CD4-positive, alpha-beta T cell (primary cell): ENCODE measurements around the gene DZIP3. TPM values are rescaled to one million over a fixed set of nuclear protein-coding genes. Genes with fewer than 3 reads are reported as not detected.

Experiments used
- ATAC-seq: fragments of 200-7000 bp; cut with Tn5 transposase; one replicate; pipeline ENCODE4 v1.10.0; 2022; ENCODE audit warnings: mild to moderate bottlenecking; ENCODE audit not compliant: poor library complexity
- CTCF ChIA-PET: fragments of 350-600 bp; sonication (Branson Sonifier 250); formaldehyde crosslinking; loops from one replicate; lab custom pipeline; 2021; ENCODE audit warnings: antibody characterized with exemption, inconsistent platforms; lab: Charles Lee
- POLR2A ChIA-PET: fragments of 350-600 bp; sonication (Branson Sonifier 250); formaldehyde crosslinking; loops from one replicate; lab custom pipeline; 2021; ENCODE audit warnings: antibody characterized with exemption, inconsistent platforms; lab: Charles Lee
- DNase-seq, 14 experiments: peaks; one replicate each; pipeline ENCODE4 v3.0.0-alpha.2; 2013 to 2020; ENCODE audit warnings: mixed read lengths in 2 of 14
- H3K27ac ChIP-seq, 2 donors: one replicate each; pipeline versions ENCODE4 v1.5.1 to v1.7.0; 2013; ENCODE audit warnings: low read length in 2 of 2, low read depth in 1 of 2, mild to moderate bottlenecking in 1 of 2
- H3K27me3 ChIP-seq, 2 experiments: 1 replicate in 1 of 2; 2 replicates in 1 of 2; pipeline versions ENCODE4 v1.6.1 to v1.7.0; 2013; ENCODE audit warnings: low read length in 2 of 2, control low read depth in 1 of 2, mild to moderate bottlenecking in 1 of 2, moderate library complexity in 1 of 2; ENCODE audit not compliant: insufficient read depth in 2 of 2, control insufficient read depth in 1 of 2
- H3K36me3 ChIP-seq: one replicate; pipeline ENCODE4 v1.6.1; 2013; ENCODE audit warnings: low read length, control low read depth; ENCODE audit not compliant: insufficient read depth
- H3K4me1 ChIP-seq: one replicate; pipeline ENCODE4 v1.6.1; 2013; ENCODE audit warnings: low read length, control low read depth; ENCODE audit not compliant: insufficient read depth
- H3K4me3 ChIP-seq: one replicate; pipeline ENCODE4 v1.5.1; 2013; ENCODE audit warnings: mild to moderate bottlenecking, low read length, moderate library complexity
- H3K9me3 ChIP-seq, 2 experiments: 1 replicate in 1 of 2; 2 replicates in 1 of 2; pipeline versions ENCODE4 v1.6.1 to v1.7.0; 2013; ENCODE audit warnings: low read length in 2 of 2, mild to moderate bottlenecking in 2 of 2, control low read depth in 1 of 2, moderate library complexity in 1 of 2; ENCODE audit not compliant: control insufficient read depth in 1 of 2, insufficient read depth in 1 of 2
- H3K27ac Mint-ChIP-seq: one replicate; pipeline ENCODE4 v1.8.0; 2020; ENCODE audit warnings: mixed read lengths
- H3K27me3 Mint-ChIP-seq: one replicate; pipeline ENCODE4 v1.8.0; 2021; ENCODE audit warnings: mixed read lengths
- H3K36me3 Mint-ChIP-seq: one replicate; pipeline ENCODE4 v1.8.0; 2021; ENCODE audit warnings: low read depth, mixed read lengths
- H3K4me1 Mint-ChIP-seq: one replicate; pipeline ENCODE4 v1.8.0; 2021; ENCODE audit warnings: low read depth, mixed read lengths
- H3K4me3 Mint-ChIP-seq: one replicate; pipeline ENCODE4 v1.8.0; 2020; ENCODE audit warnings: mild to moderate bottlenecking, mixed read lengths
- H3K9me3 Mint-ChIP-seq: one replicate; pipeline ENCODE4 v1.8.0; 2020; ENCODE audit warnings: mixed read lengths
- CTCF ChIP-seq: fragments of 200-600 bp; IDR thresholded peaks from one replicate; pipeline ENCODE4 v1.8.0; 2022; ENCODE audit warnings: antibody characterized with exemption, mild to moderate bottlenecking
- intact Hi-C, 2 experiments: fragments of 100-400 bp; cut with DNase I in 1 of 2; cut with micrococcal nuclease in 1 of 2; formaldehyde crosslinking; loops; one replicate each; pipeline versions ENCODE4 v1.15.1 to v1.9.0; 2023 to 2025; cut with DNase I, micrococcal nuclease
- total RNA-seq, 174 experiments: library from RNA in 2 of 174; stranded (reverse) in 2 of 174; gene quantifications; one replicate each; pipeline ENCODE4 v1.2.3 and lab custom pipeline; 2021 to 2026

The DZIP3 gene
- total RNA-seq, 2 experiments from 2014 or later, result 12.2 to 14.5 TPM

- Mint-ChIP-seq H3K9me3 (no peaks in the 10 kb centered on the region), H3K27me3 (no peaks in the 10 kb centered on the region), H3K27ac (no peak overlapping the region), H3K4me1 (peaks cover 52% of the 10 kb centered on the region), H3K4me3 (no peak overlapping the region), H3K36me3 (no peaks in the 10 kb centered on the region)
- no peak for TF ChIP-seq CTCF
- Histone ChIP-seq H3K4me1 (peaks cover 8% of the 10 kb centered on the region), H3K9me3 (no peaks in the 10 kb centered on the region), H3K4me3 (no peak overlapping the region), H3K27ac (no peak overlapping the region), H3K36me3 (no peaks in the 10 kb centered on the region), H3K27me3 (no peaks in the 10 kb centered on the region)
- ChIA-PET POLR2A (no interaction called here), CTCF (no interaction called here)
- no peak for DNase-seq
- no peak for ATAC-seq
- intact Hi-C loops, result no loop called here
Observed at GRCh38 chr3:108595321-108595720, 5.8 kb downstream of the DZIP3 start.

GRCh38 chr3:108598375-108598774, 8.9 kb downstream of the DZIP3 start:
- no peak for TF ChIP-seq CTCF
- H3K4me3 Mint-ChIP-seq, result no peak overlapping the region
- intact Hi-C loops, result no loop called here
- H3K27me3 Mint-ChIP-seq, result no peaks in the 10 kb centered on the region
- peaks cover 53% of the 10 kb centered on the region for H3K4me1 Mint-ChIP-seq
- no peak for ATAC-seq
- Histone ChIP-seq H3K27ac (no peak overlapping the region), H3K4me3 (no peak overlapping the region), H3K9me3 (no peaks in the 10 kb centered on the region), H3K27me3 (no peaks in the 10 kb centered on the region), H3K36me3 (no peaks in the 10 kb centered on the region), H3K4me1 (peaks cover 9% of the 10 kb centered on the region)
- H3K27ac Mint-ChIP-seq, result no peak overlapping the region
- H3K36me3 Mint-ChIP-seq, result no peaks in the 10 kb centered on the region
- DNase-seq, result no peak
- H3K9me3 Mint-ChIP-seq, result no peaks in the 10 kb centered on the region
- ChIA-PET CTCF (interaction anchor here (1.1 kb wide), 1 partner anchor 9 kb away, joined by 4 read pairs; the partner anchor contains the start of genes CIP2A and DZIP3), POLR2A (interaction anchor here (10.0 kb wide), 1 partner anchor 8 kb away, joined by 250 read pairs; the partner anchor contains the start of genes CIP2A and DZIP3)

- intact Hi-C loops, result no loop called here
- H3K4me1 ChIP-seq, result peaks cover 13% of the 10 kb centered on the region
- Mint-ChIP-seq H3K27ac (no peak overlapping the region), H3K4me1 (peaks cover 68% of the 10 kb centered on the region), H3K27me3 (no peaks in the 10 kb centered on the region), H3K36me3 (no peaks in the 10 kb centered on the region), H3K9me3 (no peaks in the 10 kb centered on the region), H3K4me3 (no peak overlapping the region)
- no peaks in the 10 kb centered on the region for H3K27me3 ChIP-seq
- no peak overlapping the region for H3K27ac ChIP-seq
- no peak for DNase-seq
- H3K36me3 ChIP-seq, result no peaks in the 10 kb centered on the region
- no peak for ATAC-seq
- ChIA-PET POLR2A (interaction anchor here (1.1 to 10.0 kb wide), 2 partner anchors 10 to 62 kb away, joined by 3 to 250 read pairs; partner anchors contain the start of genes CIP2A and DZIP3), CTCF (interaction anchor here (1.0 kb wide), 1 partner anchor 10 kb away, joined by 6 read pairs; the partner anchor contains the start of genes CIP2A and DZIP3)
- H3K9me3 ChIP-seq, result no peaks in the 10 kb centered on the region
- H3K4me3 ChIP-seq, result no peak overlapping the region
- TF ChIP-seq CTCF, result no peak
Observed at GRCh38 chr3:108599677-108600409, 10.3 kb downstream of the DZIP3 start.
